CD4-positive, alpha-beta T cell treated with Interleukin-4 for 1 hour (primary cell): ENCODE results near the gene IGDCC3.
"Not testable (repeated sequence)": the region's sequence is repeated elsewhere in the genome, so short reads cannot be mapped to it uniquely, and the experiment has no call there.

Experiments used
- DNase-seq, 2 donors: peaks; one replicate each; pipeline ENCODE4 v3.0.0-alpha.2; 2020 to 2022

IGDCC3 gene

DNA sequence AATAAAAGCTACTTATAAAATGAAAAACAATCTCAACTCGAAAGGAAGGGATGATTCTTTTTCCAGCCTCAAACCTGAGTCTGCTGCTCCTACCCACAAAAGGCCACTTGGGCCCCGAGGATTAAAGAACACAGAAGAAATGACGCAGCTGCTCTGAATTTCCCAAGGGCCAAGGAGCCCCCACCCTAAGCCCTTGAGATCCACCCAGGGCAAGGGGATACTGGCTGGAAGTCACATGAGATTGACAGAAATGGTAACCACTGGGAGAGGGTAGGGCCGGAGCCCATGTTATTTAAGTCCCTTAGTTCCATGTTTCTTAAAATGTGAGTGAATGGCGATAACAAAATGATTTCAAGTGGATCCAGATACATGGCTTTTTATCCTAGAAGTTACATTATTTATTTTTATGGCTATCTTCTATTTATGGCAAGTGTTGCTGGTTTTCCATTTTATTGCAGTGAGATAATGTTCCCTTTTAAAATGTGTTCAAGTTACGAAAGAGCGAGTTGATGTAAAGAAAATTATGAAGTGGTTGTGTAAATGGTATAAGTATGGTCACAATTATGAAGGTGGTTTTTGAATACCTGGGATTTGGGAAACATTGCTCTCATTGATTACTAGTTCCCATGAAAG lies 28.1 kb upstream of the IGDCC3 start:
- DNase-seq = no peak

GRCh38 chr15:65404186-65404872 lies 26.5 kb upstream of the IGDCC3 start:
- DNase-seq = no peak

DNA sequence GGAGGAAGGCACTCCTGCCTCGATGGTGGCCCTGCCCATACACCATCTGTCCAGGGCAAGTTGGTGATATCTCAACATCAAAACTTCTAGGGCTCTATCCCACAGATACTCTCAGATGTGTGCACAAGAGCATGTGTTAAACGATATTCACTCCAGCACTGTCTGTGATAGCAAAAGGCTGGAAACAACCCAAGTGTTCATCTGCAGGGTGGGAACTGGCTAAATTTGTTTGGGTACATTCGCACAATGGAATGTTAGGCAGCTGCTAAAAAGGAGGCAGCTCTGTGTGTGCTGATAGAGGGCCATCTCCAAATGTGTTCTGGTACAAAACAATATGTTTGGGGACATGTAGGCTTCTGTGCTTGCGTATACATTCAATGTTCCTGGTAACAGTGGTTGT lies 25.2 kb upstream of the IGDCC3 start:
- DNase-seq = no peak

DNA sequence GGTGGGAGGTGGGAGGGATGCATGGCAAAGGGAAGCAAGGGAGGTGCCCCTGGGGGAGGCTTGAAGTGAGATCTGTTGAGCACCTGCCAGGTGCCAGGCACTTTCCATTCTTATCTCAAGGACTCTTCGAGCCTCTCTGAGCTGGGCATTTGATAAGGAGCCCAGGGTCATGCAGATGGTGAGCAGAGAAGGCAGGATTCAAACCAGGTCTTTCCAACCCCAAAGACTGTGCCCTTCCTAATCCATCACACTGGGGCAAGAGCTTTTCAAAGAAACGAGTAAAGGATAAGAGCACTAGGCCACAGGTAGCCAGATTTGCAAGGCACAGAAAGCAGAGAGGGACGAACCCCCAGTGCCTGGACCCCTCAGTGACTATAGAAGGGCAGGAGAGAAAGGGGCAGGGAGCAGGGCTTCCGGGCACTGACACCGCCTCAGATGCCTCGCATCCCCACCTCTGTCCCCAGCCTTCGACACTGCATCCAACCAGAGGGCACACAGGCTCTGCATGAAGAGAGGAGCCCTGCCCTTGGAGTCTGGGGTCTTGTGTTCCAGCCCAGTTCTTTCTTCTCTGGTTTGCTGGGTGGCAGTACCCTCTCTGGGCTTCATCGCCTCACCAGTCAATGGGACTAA lies 23.9 kb upstream of the IGDCC3 start:
- DNase-seq = no peak

GRCh38 chr15:65400760-65401610 lies 23.2 kb upstream of the IGDCC3 start:
- peak; percentile 26 to 32 for DNase-seq

DNA sequence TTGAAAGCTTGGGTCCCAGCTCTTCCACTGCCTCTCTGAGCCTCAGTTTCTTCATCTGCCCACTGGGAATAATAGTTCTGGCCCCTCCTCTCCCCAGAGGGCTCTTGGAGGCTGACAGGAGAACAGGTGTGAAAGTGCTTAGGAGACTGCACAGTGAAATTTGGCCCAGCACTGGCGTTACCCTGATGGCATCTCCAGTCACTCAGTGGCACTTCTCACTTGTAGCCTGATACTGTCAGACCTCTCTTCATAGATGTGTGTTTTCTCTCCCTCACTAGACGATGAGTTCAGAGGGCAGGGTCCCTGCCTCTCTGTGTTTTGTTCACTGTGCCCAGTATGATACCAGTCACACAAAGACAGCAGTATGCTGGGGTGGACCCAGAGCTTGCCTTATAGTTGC lies 22.2 kb upstream of the IGDCC3 start:
- DNase-seq = no peak

- no peak for DNase-seq
Observed at GRCh38 chr15:65399001-65399706, 21.4 kb upstream of the IGDCC3 start.

DNA sequence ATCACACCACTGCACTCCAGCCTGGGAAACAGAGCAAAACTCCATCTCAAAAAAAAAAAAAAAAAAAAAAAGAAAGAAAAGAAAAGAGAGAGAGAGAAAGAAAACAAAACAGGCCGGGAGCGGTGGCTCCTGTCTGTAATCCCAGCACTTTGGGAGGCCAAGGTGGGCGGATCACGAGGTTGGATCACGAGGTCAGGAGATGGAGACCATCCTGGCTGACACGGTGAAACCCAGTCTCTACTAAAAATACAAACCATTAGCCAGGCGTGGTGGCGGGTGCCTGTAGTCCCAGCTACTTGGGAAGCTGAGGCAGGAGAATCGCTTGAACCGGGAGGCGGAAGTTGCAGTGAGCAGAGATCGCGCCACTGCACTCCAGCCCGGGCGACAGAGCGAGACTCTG lies 20.7 kb upstream of the IGDCC3 start:
- DNase-seq = not testable (repeated sequence)

DNA sequence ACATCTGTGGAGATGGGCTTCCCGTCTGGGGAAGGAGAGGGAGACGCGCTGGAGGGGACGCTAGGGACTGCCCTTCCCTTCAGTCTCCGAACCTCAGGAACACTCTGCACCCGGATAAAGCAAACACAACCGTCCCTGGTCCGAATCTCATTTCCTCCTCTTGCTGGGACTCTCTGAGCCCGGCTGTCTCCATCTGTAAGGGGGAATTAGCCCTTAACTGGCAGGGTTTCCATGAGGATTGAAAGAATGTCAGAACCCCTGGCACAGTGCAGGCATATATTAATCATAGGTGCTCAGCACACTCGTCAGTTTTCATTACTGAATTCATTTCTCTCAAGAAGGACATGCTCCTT lies 19.1 kb upstream of the IGDCC3 start:
- no peak for DNase-seq

GRCh38 chr15:65396283-65396964 lies 18.6 kb upstream of the IGDCC3 start:
- no peak for DNase-seq

DNA sequence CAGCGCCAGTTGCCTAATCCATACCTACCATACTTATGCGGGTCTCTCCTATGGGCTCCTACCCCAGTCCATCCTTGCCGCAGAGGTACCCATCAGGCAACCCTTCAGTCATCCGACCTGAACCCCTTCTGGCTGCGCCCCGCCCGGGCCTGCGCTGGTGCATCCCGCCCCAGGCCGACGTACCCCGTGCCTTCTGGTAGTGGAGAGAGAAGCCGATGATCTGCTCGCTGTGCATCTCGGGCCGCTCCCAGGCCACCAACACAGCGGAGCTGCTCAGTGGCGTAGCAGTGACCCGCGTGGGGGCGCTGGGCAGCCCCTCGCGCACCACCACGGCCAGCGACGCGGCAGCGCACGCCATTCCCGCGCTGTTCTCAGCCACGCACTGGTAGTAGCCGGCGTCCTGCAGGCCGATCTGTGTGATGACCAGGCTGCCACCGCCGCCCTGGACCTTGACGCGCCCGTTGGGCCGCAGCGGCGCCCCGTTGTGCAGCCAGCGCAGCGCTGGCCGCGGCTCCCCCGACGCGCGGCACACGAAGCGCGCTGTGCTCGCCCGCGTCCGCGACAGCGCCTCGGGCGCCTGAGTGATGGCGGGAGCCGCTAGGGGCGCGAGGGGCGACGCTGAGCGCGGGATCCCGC lies 17.9 kb upstream of the IGDCC3 start:
- no peak for DNase-seq

GRCh38 chr15:65394936-65395335 lies 17.1 kb upstream of the IGDCC3 start:
- DNase-seq = no peak

DNA sequence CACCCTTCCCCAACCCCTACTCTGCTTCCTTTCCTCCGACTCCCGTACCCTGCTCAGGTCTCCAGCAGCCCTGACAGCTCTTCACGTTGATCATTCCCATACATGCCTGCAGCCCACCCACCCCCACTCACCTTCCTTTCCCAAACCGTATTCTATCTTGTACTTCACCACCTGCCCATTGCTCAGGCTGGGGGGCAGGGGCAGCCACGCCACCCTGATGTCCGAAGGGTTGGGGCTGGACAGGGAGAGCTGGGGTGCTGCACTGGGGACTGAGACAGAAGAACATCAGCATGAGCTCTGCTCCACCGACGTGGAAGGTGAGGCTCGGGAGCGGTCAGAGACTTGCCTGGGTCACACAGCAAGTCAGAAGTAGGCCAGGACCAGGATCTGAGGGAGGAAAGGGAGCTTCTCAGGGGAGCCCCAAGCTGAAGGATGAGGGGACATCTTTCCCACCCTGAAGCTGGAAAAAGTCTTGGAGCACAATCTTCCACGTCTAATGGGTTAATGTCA lies 16.5 kb upstream of the IGDCC3 start:
- DNase-seq = no peak

DNA sequence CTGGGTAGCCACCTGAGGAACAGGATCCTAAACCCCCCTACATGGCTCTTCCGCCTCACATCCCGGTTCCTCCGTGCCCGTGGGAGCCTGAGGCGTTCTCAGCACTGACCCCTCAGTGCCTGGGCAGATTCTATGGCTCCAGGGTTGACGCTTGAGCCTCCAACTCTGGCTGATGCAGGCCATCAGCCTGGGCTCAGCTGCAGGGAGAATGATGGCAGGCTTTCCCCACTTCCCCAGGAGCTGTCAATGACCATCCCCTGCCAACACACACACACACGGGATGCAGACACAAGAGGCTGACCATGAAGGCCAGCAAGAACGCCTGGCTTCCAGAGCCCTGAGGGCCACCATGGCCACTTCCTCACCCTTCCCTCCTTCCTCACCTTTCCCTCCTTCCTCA lies 15.8 kb upstream of the IGDCC3 start:
- DNase-seq = no peak

GRCh38 chr15:65393091-65393490 lies 15.3 kb upstream of the IGDCC3 start:
- DNase-seq = no peak

- no peak for DNase-seq
Observed at GRCh38 chr15:65392368-65392767, 14.6 kb upstream of the IGDCC3 start.

DNA sequence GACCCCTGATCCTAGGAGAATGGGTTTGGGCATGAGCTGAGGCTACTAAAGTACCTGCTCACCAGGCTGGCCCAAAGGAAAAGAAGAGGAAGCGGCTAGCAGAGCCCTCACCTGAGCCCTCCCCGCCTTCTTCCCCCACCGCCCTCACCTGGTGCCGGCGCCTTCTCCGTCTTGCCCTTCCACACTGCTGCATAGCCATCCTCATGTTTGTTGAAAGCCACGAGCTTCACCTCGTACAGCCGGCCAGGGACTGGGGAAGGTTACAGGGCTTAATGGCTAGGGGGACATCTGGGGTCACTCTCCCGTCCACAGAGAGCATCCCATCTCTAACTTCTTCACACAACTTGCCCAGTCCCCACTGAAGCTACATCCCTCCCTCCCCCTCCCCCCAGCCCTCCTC lies 13.9 kb upstream of the IGDCC3 start:
- DNase-seq = no peak

GRCh38 chr15:65390447-65390846 lies 12.6 kb upstream of the IGDCC3 start:
- no peak for DNase-seq

GRCh38 chr15:65389226-65389625 lies 11.4 kb upstream of the IGDCC3 start:
- no peak for DNase-seq

DNA sequence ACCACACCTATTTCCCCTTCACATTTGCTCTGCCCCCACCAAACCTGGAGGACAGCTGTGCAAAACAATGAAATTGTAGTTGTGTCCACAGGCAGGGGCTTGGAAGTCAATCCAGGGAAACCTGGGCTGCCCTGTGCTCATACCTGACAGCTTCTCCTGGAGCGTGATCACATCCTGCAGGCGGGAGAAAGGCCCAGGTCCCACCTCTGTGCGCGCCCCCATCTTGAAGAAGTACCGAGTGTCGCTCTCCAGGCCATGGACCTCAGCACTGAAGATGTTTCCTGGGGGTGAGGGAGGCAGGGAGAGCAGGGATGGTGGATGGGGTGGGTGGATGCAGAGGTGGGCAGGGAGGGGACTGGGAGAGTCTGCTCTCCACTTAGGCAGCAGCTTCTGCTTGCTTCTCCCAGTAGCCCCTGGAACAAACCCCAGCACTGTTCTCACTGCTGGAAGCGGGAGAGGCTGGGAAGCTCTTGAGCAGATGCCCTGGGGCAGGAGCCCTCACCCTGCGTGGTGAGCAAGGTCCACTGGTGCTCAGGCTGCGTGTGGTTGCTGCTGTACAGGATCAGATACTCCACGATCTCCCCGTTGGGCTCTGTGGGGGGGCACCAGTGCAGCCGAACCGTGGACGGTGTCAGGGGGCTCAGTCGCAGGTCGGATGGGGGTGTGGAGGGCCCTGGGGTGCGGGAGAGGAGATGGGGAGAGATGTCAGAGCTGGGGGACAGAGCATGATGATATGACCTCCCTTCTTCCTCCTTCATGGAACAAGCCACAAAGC lies 10.7 kb upstream of the IGDCC3 start:
- DNase-seq = no peak

GRCh38 chr15:65386886-65387285 lies 9.1 kb upstream of the IGDCC3 start:
- DNase-seq = no peak
